Adrenal gland (tissue), 12 donors: ENCODE results near the gene RAB1B. TPM values are rescaled to one million over a fixed set of nuclear protein-coding genes. Genes with fewer than 3 reads are reported as not detected.
A peak's percentile ranks its signal among the peaks of the same experiment; 100 is the strongest.

ENCODE experiments used
- DNase-seq, 7 donors: peaks; one replicate each; pipeline ENCODE4 v3.0.0-alpha.2; 2019 to 2020
- H3K27ac ChIP-seq, 5 donors: fragments of 200-600 bp; sonication (generic) in 4 of 5; 1 replicate in 3 of 5; 2 replicates in 2 of 5; pipeline versions ENCODE4 v1.5.1 to v1.8.0; 2016 to 2020; ENCODE audit warnings: mild to moderate bottlenecking in 1 of 5
- H3K27me3 ChIP-seq: fragments of 200-600 bp; 2 replicates; pipeline ENCODE4 v1.8.0; 2021
- H3K36me3 ChIP-seq, 2 donors: fragments of 200-600 bp; replicated peaks in 1 of 2; 1 replicate in 1 of 2; 2 replicates in 1 of 2; pipeline versions ENCODE4 v1.5.1 to v1.8.0; 2018 to 2022
- H3K4me1 ChIP-seq, 2 donors: fragments of 200-600 bp; replicated peaks in 1 of 2; 1 replicate in 1 of 2; 2 replicates in 1 of 2; pipeline versions ENCODE4 v1.5.1 to v1.8.0; 2018 to 2021
- H3K4me3 ChIP-seq, 4 donors: fragments of 200-600 bp; sonication (generic) in 3 of 4; one replicate each; pipeline ENCODE4 v1.5.1; 2016 to 2018
- H3K9me3 ChIP-seq, 3 donors: fragments of 200-600 bp; sonication (generic) in 1 of 3; replicated peaks in 1 of 3; 1 replicate in 2 of 3; 2 replicates in 1 of 3; pipeline versions ENCODE4 v1.5.1 to v1.8.0; 2016 to 2021
- POLR2A ChIP-seq, 2 donors: fragments of 450-650 bp; IDR thresholded peaks; one replicate each; pipeline ENCODE4 v1.6.1; 2017; ENCODE audit warnings: antibody characterized with exemption in 2 of 2, mild to moderate bottlenecking in 2 of 2, moderate library complexity in 1 of 2
- WGBS, 4 donors: extraction: QIAGEN DNeasy Blood & Tissue Kit in 2 of 4; methylation state at CpG; one replicate each; pipeline versions ENCODE4 v1.1.5 to v1.1.7; 2013 to 2017; 5-methylcytosine and 5-hydroxymethylcytosine counted together
- intact Hi-C, 2 donors: fragments of 100-400 bp; cut with DNase I; formaldehyde crosslinking; loops; one replicate each; pipeline versions ENCODE4 v1.14.1 to v1.15.0; 2022 to 2023
- polyA plus RNA-seq, 3 donors: library from polyadenylated mRNA; stranded (reverse); fragments of 200-250 nt in 2 of 3; fragments of 350-450 nt in 1 of 3; fragmentation: Illumina TruSeq in 1 of 3; extraction: RNeasy Lipid Tissue Mini Kit (QIAGEN cat#74804) in 1 of 3; gene quantifications; one replicate each; pipeline ENCODE4 v1.2.3, GENCODE V29; 2013 to 2014
- total RNA-seq, 9 donors: library from RNA; depleted of rRNA in 4 of 9; stranded (reverse); fragments of >200 nt in 4 of 9; fragments of 120-200 nt in 1 of 9; fragmentation: NEBNext Ultra II Directional in 1 of 9; extraction: Animal tissue kit (Norgen Biotek cat#: 25700) in 1 of 9; gene quantifications; one replicate each; pipeline versions ENCODE4 v1.1.0 to v1.2.4, GENCODE V29; 2013 to 2023
- TF ChIP-seq, protein P1 (sequence below), 6 experiments: fragments of 450-650 bp in 4 of 6; fragments of 200-600 bp in 2 of 6; sonication (generic) in 1 of 6; IDR thresholded peaks; 1 replicate in 5 of 6; 2 replicates in 1 of 6; pipeline versions ENCODE4 v1.5.1 to v1.8.0; 2016 to 2021; ENCODE audit warnings: antibody characterized with exemption in 6 of 6, mild to moderate bottlenecking in 2 of 6, moderate library complexity in 1 of 6
- donor health status: healthy with polysubstance abuse.
- donor health status: Bipolar disorder and iron deficiency.
- donor health status: DM: yes; HTN: yes; CAD: no.
- donor health status: DM: no; HTN: no; CAD: no.
- donor health status: DM: no; HTN: no; CAD: no.
- donor health status: DM: yes; HTN: yes; CAD: no.

RAB1B gene
- total and polyA plus RNA-seq, 12 donors: 109 to 190 (median 162) TPM

DNA sequence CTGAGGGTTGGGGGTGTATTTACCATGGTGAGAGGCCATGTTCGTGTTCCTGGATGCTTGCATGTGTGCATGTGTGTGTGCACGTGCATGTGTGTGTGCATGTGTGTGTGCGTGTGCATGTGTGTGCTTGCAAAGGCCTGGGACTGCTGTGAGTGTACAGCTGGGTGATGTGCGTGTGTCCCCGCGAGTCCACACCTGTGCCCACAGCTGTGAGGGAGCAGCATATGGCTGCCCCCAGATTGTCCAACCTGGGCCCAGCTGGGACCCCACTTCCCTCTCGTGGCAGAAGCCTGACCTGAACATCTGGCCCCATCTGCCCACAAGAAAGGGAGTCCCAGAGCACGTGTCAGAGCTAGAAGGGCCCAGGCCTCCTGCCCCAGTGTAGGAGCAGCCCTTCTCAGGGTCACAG lies 56.8 kb downstream of the RAB1B start:
- 77 to 83% (median 81%) methylated on average over 6 to 8 of the region's 8 CpGs for WGBS, 4 donors
- no peaks in the 10 kb centered on the region for H3K36me3 ChIP-seq
- H3K9me3 ChIP-seq: no peaks in the 10 kb centered on the region
- peak overlapping the region in 1 of 5 donors; percentile 31 for H3K27ac ChIP-seq
- TF ChIP-seq POLR2A (IDR thresholded peaks at IDR 0.05): no peak
- TF ChIP-seq, protein P1, sequence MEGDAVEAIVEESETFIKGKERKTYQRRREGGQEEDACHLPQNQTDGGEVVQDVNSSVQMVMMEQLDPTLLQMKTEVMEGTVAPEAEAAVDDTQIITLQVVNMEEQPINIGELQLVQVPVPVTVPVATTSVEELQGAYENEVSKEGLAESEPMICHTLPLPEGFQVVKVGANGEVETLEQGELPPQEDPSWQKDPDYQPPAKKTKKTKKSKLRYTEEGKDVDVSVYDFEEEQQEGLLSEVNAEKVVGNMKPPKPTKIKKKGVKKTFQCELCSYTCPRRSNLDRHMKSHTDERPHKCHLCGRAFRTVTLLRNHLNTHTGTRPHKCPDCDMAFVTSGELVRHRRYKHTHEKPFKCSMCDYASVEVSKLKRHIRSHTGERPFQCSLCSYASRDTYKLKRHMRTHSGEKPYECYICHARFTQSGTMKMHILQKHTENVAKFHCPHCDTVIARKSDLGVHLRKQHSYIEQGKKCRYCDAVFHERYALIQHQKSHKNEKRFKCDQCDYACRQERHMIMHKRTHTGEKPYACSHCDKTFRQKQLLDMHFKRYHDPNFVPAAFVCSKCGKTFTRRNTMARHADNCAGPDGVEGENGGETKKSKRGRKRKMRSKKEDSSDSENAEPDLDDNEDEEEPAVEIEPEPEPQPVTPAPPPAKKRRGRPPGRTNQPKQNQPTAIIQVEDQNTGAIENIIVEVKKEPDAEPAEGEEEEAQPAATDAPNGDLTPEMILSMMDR (IDR thresholded peaks at IDR 0.05): no peak
- no peak for DNase-seq
- intact Hi-C loops: no loop called here
- H3K4me1 ChIP-seq: peaks cover 0 to 17% of the 10 kb centered on the region in 2 donors
- H3K4me3 ChIP-seq: no peak overlapping the region
- no peaks in the 10 kb centered on the region for H3K27me3 ChIP-seq

DNA sequence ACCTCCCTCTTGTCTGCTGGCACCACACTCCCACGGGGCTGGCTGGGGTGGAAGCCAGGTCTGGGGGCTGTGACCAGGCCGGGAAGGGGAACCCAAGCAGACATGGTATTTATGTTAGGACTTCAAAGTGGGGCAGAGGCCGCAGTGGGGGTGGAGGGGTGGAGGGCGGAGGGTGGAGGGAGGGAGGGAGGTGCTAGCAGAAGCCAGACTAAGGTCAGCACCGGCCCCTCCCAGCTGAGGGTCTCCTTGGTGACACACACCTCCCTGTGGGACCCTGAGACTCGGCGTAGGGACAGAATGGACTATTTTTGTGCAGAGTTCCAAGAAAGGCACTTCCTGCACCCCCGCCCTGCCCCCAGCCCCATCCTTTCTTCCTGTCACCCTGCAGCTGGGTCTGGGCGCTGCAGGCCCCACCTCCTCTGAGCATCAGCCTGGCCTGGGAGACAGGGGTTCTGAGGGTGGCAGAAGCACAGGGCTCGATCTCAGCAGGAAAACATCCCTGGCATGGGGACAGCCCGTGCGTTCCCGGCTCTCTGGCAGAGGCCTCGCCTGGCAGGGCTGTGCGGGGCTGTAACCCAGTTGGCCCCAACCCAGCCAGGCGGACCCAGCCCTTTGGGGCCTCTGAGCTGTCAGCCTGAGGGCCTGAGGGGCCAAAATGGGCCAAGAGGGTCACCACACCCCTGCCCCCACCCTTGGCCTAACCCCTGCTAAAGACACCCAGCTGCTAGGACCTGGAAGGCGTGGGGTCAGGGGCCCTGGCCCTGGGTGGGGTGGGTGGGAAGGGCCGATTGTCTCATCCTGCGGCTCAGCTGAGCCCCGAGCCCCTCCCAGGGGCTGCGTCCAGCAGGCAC lies 58.0 kb downstream of the RAB1B start:
- DNase-seq: peak in 1 of 7 donors; percentile 43
- Histone ChIP-seq H3K4me3 (no peak overlapping the region), H3K36me3 (no peaks in the 10 kb centered on the region), H3K4me1 (peaks cover 0 to 17% of the 10 kb centered on the region in 2 donors), H3K9me3 (no peaks in the 10 kb centered on the region), H3K27me3 (no peaks in the 10 kb centered on the region), H3K27ac (peak overlapping the region in 2 of 5 donors; percentile 57 to 73)
- WGBS, 4 donors: 49 to 63% (median 56%) methylated on average over 1 to 21 of the region's 21 CpGs
- TF ChIP-seq, protein P1 (IDR thresholded peaks at IDR 0.05): no peak
- TF ChIP-seq POLR2A (IDR thresholded peaks at IDR 0.05): no peak
- intact Hi-C loops: no loop called here

Other genes with a start within 250 kb of the RAB1B start
- under 1 TPM in 4 of 9 donors, not detected in 5; 0.20 to 0.47 (median 0.35) TPM for gene CATSPER1, start 242.2 kb upstream of the RAB1B start, total RNA-seq
- gene CATSPER1, start 242.2 kb upstream of the RAB1B start, polyA plus RNA-seq: 1 to 10 TPM in 1 of 3 donors, under 1 TPM in 2; 0.37 to 2.3 (median 0.61) TPM
- gene GAL3ST3, start 219.5 kb upstream of the RAB1B start, total RNA-seq: under 1 TPM in 4 of 9 donors, not detected in 5; 0.11 to 0.41 (median 0.22) TPM
- not detected for gene GAL3ST3, start 219.5 kb upstream of the RAB1B start, polyA plus RNA-seq
- 100 to 1,000 TPM; 125 to 177 (median 143) TPM for gene SF3B2, start 216.3 kb upstream of the RAB1B start, total RNA-seq
- gene SF3B2, start 216.3 kb upstream of the RAB1B start, polyA plus RNA-seq: 100 to 1,000 TPM; 101 to 196 (median 127) TPM
- 10 to 100 TPM; 21.1 to 60.5 (median 50.6) TPM for gene PACS1, start 198.4 kb upstream of the RAB1B start, total RNA-seq
- 10 to 100 TPM; 23.9 to 37.4 (median 29.9) TPM for gene PACS1, start 198.4 kb upstream of the RAB1B start, polyA plus RNA-seq
- 10 to 100 TPM in 8 of 9 donors, 1 to 10 TPM in 1; 6.8 to 50.0 (median 23.1) TPM for gene KLC2, start 10.9 kb upstream of the RAB1B start, total RNA-seq
- gene KLC2, start 10.9 kb upstream of the RAB1B start, polyA plus RNA-seq: 10 to 100 TPM; 14.6 to 68.1 (median 21.4) TPM
- gene CNIH2, start 9.5 kb downstream of the RAB1B start, total RNA-seq: 10 to 100 TPM in 1 of 9 donors, 1 to 10 TPM in 4, under 1 TPM in 2, not detected in 2; 0.55 to 10.9 (median 1.2) TPM
- gene CNIH2, start 9.5 kb downstream of the RAB1B start, polyA plus RNA-seq: 10 to 100 TPM in 1 of 3 donors, 1 to 10 TPM in 2; 3.3 to 13.4 (median 9.7) TPM
- 100 to 1,000 TPM in 4 of 9 donors, 10 to 100 TPM in 5; 69.7 to 154 (median 93.1) TPM for gene YIF1A, start 20.5 kb downstream of the RAB1B start, total RNA-seq
- 100 to 1,000 TPM in 2 of 3 donors, 10 to 100 TPM in 1; 97.9 to 129 (median 104) TPM for gene YIF1A, start 20.5 kb downstream of the RAB1B start, polyA plus RNA-seq
- 1 to 10 TPM in 3 of 9 donors, under 1 TPM in 3, not detected in 3; 0.07 to 2.3 (median 0.76) TPM for gene TMEM151A, start 23.3 kb downstream of the RAB1B start, total RNA-seq
- 1 to 10 TPM in 2 of 3 donors, under 1 TPM in 1; 0.42 to 6.8 (median 1.9) TPM for gene TMEM151A, start 23.3 kb downstream of the RAB1B start, polyA plus RNA-seq
- gene CD248, start 48.4 kb downstream of the RAB1B start, total RNA-seq: 10 to 100 TPM in 7 of 9 donors, 1 to 10 TPM in 2; 3.8 to 21.7 (median 15.1) TPM
- gene CD248, start 48.4 kb downstream of the RAB1B start, polyA plus RNA-seq: 10 to 100 TPM in 2 of 3 donors, 1 to 10 TPM in 1; 4.2 to 28.0 (median 19.2) TPM
- 10 to 100 TPM in 2 of 9 donors, 1 to 10 TPM in 7; 1.8 to 13.1 (median 6.3) TPM for gene RIN1, start 67.8 kb downstream of the RAB1B start, total RNA-seq
- 10 to 100 TPM in 2 of 3 donors, 1 to 10 TPM in 1; 1.6 to 15.2 (median 10.9) TPM for gene RIN1, start 67.8 kb downstream of the RAB1B start, polyA plus RNA-seq
- 10 to 100 TPM; 22.4 to 52.4 (median 41.6) TPM for gene BRMS1, start 76.5 kb downstream of the RAB1B start, total RNA-seq
- gene BRMS1, start 76.5 kb downstream of the RAB1B start, polyA plus RNA-seq: 10 to 100 TPM; 41.1 to 55.3 (median 53.8) TPM
- 100 to 1,000 TPM in 1 of 9 donors, 10 to 100 TPM in 8; 36.1 to 115 (median 61.8) TPM for gene B4GAT1, start 79.0 kb downstream of the RAB1B start, total RNA-seq
- 10 to 100 TPM; 20.8 to 31.5 (median 24.6) TPM for gene B4GAT1, start 79.0 kb downstream of the RAB1B start, polyA plus RNA-seq
- 1 to 10 TPM in 6 of 9 donors, under 1 TPM in 2, not detected in 1; 0.84 to 2.5 (median 1.2) TPM for gene SLC29A2, start 103.1 kb downstream of the RAB1B start, total RNA-seq
- gene SLC29A2, start 103.1 kb downstream of the RAB1B start, polyA plus RNA-seq: 1 to 10 TPM in 2 of 3 donors, under 1 TPM in 1; 0.48 to 4.7 (median 4.5) TPM
- gene NPAS4, start 152.4 kb downstream of the RAB1B start, total RNA-seq: under 1 TPM in 3 of 9 donors, not detected in 6; 0.06 to 0.55 (median 0.47) TPM
- gene NPAS4, start 152.4 kb downstream of the RAB1B start, polyA plus RNA-seq: under 1 TPM; 0.24 to 0.72 (median 0.26) TPM
- gene MRPL11, start 170.2 kb downstream of the RAB1B start, total RNA-seq: 10 to 100 TPM; 27.7 to 53.8 (median 33.9) TPM
- 10 to 100 TPM; 22.3 to 40.6 (median 27.3) TPM for gene MRPL11, start 170.2 kb downstream of the RAB1B start, polyA plus RNA-seq
- gene PELI3, start 198.3 kb downstream of the RAB1B start, total RNA-seq: 10 to 100 TPM in 8 of 9 donors, 1 to 10 TPM in 1; 10.0 to 34.3 (median 21.1) TPM
- gene PELI3, start 198.3 kb downstream of the RAB1B start, polyA plus RNA-seq: 10 to 100 TPM in 2 of 3 donors, 1 to 10 TPM in 1; 6.4 to 24.5 (median 13.0) TPM
- gene DPP3, start 211.8 kb downstream of the RAB1B start, total RNA-seq: 10 to 100 TPM; 25.5 to 70.9 (median 43.3) TPM
- 10 to 100 TPM; 23.6 to 27.2 (median 24.3) TPM for gene DPP3, start 211.8 kb downstream of the RAB1B start, polyA plus RNA-seq
- gene BBS1, start 242.0 kb downstream of the RAB1B start, total RNA-seq: 100 to 1,000 TPM in 2 of 9 donors, 10 to 100 TPM in 7; 27.7 to 132 (median 56.8) TPM
- 10 to 100 TPM; 24.1 to 39.5 (median 26.7) TPM for gene BBS1, start 242.0 kb downstream of the RAB1B start, polyA plus RNA-seq